HG02642 (cell line): ENCODE data around the gene KRTAP4-16.
"Not testable (repeated sequence)": the region's sequence is repeated elsewhere in the genome, so short reads cannot be mapped to it uniquely, and the experiment has no call there.

ENCODE experiments used
- ATAC-seq: cut with Tn5 transposase; IDR thresholded peaks from one replicate; pipeline ENCODE4 v1.9.1; 2021; ENCODE audit warnings: mild to moderate bottlenecking; ENCODE audit not compliant: unreplicated experiment, poor library complexity

KRTAP4-16 gene

GRCh38 chr17:41119696-41120690 lies 18.0 kb upstream of the KRTAP4-16 start:
- ATAC-seq, result not testable (repeated sequence)

DNA sequence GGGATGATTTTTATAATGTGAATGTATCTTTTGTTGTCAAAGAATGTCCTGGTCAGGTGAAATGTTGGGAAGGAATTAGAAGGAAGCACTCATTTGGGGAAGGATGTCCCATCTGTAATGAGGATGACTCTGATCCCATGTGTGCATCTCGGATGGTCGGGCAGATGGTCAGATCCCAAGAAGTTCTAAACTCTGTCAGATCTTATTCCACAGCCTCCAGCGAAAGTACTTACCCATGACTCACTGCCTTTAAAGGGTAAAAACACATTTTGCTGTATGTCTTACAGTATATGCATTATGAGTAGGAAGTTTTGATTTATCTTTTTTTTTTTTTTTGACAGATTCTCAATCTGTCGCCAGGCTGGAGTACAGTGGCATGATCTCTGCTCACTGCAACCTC lies 16.7 kb upstream of the KRTAP4-16 start:
- no peak for ATAC-seq

DNA sequence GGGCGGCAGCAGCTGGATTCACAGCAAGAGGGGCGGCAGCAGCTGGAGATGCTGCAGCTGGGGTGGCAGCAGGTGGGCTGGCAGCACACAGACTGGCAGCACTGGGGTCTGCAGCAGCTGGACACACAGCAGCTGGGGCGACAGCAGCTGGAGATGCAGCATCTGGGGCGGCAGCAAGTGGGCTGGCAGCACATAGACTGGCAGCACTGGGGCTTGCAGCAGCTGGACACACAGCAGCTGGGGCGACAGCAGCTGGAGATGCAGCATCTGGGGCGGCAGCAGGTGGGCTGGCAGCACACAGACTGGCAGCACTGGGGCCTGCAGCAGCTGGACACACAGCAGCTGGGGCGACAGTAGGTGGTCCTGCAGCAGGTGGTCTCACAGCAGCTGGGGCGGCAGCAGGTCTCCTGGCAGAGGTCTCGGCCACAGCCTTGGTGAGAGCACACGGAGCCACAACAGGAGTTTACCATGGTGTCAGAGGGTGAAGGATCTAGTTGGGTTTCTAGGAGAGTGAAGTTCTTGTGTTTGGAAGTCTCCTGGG lies 15.9 kb upstream of the KRTAP4-16 start, which contains the start of gene KRTAP4-11:
TSS of gene KRTAP4-11 (minus strand) at position 528 of the 541 bp plus-strand sequence. CDS start at position 470, 58 bp downstream.
- not testable (repeated sequence) for ATAC-seq

DNA sequence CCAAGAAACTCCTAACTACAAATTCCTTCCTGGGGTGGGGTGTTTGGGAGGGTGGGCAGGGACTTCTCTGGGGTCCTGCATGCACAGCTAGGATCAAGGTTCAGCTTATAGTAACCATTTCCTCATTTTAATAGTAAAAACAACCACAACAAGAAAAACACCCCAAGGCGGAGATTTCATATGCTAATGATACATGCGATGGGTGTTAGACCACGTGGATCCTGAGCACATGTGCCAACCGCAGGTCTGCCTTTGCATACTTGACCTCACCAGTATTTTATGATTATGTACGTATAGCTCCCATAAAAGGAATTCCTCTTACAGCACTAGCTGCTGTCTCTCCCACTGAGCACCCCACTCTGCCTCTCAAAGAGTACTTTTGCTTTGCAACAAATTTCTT lies 14.3 kb upstream of the KRTAP4-16 start:
- ATAC-seq, result no peak

GRCh38 chr17:41111151-41111885 lies 9.3 kb upstream of the KRTAP4-16 start:
- no peak for ATAC-seq

DNA sequence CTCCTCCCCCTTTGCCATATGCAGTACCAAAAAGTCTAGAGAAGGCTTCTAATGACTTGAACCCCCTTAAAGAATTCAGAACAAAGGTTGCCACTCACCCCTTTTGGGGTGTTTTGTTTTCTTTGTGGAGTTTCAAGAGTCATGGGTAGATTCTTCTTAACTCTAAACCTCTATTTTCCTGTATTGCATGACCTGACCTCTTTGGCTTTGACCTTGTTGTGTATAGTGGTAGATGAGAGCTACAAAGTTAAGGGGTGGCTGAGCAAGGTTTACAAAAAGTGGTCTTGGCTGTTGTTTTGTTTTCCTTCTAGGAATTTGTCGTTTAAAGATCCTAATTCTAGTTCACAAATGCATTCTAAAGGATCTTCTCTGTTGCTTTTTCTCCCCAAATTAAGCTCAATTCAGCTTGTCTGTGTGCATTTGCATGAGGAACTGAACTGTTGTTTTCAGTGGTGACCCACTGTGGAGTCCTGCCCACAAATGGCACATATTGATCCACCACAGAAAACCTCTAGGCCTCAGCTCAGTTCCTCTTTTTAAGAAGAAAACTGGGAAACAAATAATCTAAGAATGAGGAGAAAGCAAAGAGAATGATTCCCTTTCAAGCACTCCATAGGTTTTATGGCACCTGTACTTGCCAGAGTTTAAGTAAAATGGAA lies 6.8 kb upstream of the KRTAP4-16 start:
- not testable (repeated sequence) for ATAC-seq

DNA sequence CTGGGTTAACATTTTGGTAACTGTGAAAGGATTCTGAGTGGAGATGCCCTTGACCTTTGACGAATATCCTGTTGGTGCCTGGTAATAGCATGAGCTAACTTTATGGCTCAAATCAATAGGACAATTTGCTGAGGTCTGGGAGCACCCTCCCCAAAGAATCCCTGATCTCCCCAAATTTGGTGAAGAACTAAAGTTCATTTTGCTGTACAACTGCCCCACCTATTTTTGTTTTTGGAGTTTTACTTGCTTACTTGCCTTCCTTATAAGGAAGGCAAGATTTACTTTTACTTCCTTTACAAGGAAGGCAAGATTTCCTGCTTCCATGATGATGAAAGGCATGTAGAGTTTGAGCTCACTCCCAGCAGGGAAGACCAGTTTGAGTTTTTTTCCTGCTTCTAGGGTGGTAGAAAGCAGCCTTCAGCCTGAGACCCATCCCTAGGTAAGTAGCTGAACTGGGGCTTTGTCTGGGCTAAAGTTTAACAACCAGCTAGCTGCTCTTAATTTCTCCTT lies 6.0 kb upstream of the KRTAP4-16 start:
- no peak for ATAC-seq

DNA sequence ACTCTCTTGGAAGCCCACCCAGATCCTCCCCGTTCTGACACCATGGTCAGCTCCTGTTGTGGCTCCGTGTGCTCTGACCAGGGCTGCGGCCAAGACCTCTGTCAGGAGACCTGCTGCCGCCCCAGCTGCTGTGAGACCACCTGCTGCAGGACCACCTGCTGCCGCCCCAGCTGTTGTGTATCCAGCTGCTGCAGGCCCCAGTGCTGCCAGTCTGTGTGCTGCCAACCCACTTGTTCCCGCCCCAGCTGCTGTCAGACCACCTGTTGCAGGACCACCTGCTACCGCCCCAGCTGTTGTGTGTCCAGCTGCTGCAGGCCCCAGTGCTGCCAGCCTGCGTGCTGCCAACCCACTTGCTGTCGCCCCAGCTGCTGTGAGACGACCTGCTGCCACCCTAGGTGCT lies 3.3 kb upstream of the KRTAP4-16 start, which contains the start of gene KRTAP4-9:
TSS of gene KRTAP4-9 (plus strand) at position 43 of the 400 bp plus-strand sequence. CDS start at position 43, 0 bp downstream.
- ATAC-seq, result not testable (repeated sequence)

GRCh38 chr17:41104386-41105038 lies 2.5 kb upstream of the KRTAP4-16 start:
- not testable (repeated sequence) for ATAC-seq

- ATAC-seq, result no peak
Observed at GRCh38 chr17:41103896-41104295, 1.9 kb upstream of the KRTAP4-16 start.

DNA sequence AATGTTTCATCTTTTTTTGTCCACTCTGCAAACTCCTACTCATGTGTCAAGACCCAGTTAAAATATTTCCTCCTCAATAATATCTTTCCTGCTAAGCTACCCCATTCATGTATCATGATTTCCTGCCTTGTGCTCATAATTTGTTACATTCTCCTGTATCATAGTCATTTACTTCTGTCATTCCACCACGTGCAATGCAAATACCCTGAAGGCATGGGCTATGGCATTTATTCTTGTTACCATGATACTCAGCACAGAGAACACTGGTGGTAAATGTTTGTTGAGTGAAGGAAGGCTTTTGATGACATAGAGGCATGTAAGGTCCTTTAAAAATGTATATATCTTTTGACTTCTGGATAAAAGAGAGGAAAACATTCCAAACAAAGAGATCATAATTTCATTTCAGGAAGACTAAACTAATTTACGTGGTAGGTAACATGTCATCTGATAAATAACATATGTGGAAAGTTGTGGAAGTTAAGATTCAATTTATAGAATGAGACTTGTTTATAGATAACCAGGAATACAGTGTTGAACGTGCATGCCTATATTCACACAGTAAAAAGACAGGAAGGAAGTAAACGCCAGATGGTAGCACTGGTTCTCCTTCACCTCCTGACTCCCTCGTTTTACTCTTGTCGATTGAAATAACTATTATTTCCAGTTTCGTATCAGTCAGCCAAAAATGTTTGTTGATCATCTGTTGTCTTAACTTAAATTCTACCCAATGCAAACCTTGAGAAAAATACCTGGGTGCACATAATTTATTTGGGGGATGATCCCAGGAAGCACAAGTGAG lies 2.1 kb downstream of the KRTAP4-16 start:
- not testable (repeated sequence) for ATAC-seq

DNA sequence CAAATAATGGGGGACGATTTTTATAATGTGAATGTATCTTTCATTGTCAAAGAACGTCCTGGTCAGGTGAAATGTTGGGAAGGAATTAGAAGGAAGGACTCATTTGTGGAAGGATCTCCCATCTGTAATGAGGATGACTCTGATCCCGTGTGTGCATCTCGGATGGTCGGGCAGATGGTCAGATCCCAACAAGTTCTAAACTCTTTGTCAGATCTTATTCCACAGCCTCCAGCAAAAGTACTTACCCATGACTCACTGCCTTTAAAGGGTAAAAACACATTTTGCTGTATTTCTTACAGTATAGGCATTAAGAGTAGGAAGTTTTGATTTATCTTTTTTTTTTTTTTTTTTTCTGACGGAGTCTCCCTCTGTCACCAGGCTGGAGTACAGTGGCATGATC lies 3.5 kb downstream of the KRTAP4-16 start:
- ATAC-seq, result no peak

GRCh38 chr17:41098042-41098441 lies 4.0 kb downstream of the KRTAP4-16 start, which contains the start of gene KRTAP4-8:
Gene KRTAP4-8 (minus strand): TSS chr17:41098142. CDS start chr17:41098084, 58 bp downstream.
- no peak for ATAC-seq

DNA sequence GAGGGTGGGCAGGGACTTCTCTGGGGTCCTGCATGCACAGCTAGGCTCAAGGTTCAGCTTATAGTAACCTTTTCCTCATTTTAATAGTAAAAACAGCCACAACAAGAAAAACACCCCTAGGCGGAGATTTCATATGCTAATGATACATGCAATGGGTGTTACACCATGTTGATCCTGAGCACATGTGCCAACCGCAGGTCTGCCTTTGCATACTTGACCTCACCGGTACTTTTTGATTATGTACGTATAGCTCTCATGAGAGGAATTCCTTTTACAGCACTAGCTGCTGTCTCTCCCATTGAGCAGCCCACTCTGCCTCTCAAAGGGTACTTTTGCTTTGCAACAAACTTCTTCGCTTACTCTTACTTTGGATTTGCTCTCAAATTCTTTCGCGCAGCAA lies 6.0 kb downstream of the KRTAP4-16 start:
- no peak for ATAC-seq

DNA sequence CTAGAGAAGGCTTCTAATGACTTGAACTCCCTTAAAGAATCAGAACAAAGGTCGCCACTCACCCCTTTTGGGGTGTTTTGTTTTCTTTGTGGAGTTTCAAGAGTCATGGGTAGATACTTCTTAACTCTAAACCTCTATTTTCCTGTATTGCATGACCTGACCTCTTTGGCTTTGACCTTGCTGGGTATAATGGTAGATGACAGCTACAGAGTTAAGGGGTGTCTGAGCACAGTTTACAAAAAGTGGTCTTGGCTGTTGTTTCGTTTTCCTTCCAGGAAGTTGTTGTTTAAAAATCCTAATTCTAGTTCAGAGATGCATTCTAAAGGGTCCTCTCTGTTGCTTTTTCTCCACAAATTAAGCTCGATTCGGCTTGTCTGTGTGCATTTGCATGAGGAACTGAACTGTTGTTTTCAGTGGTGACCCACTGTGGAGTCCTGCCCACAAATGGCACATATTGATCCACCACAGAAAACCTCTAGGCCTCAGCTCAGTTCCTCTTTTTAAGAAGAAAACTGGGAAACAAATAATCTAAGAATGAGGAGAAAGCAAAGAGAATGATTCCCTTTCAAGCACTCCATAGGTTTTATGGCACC lies 13.2 kb downstream of the KRTAP4-16 start:
- ATAC-seq, result not testable (repeated sequence)

GRCh38 chr17:41084100-41084856 lies 17.7 kb downstream of the KRTAP4-16 start, which contains the start of gene KRTAP4-7:
Gene KRTAP4-7 (plus strand): TSS chr17:41084150. CDS start chr17:41084207, 57 bp downstream.
- not testable (repeated sequence) for ATAC-seq

DNA sequence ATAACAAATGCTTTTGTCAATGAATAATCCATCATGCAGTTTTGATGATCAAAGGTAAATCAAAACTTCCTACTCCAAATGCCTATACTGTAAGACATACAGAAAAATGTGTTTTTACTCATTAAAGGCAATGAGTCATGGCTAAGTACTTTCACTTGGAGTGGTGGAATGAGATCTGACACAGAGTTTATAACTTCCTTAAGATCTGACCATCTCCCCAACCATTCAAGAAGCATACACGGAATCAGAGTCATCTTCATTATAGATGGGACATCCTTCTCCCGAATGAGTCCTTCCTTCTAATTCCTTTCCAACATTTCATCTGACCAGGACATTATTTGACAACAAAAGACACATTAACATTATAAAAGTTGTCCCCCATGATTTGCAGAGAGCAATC lies 18.6 kb downstream of the KRTAP4-16 start:
- ATAC-seq, result not testable (repeated sequence)
